ENCODE data around the gene CRYBG1.

The CRYBG1 gene

GRCh38 chr6:106422534-106422933 is 62.0 kb downstream of the CRYBG1 start:
- no peak for TF ChIP-seq SIN3A (IDR thresholded peaks at IDR 0.05; ENCODE audit: borderline replicate concordance, insufficient read depth, low read length)
- no peak for TF ChIP-seq POLR2AphosphoS5 (IDR thresholded peaks at IDR 0.05; ENCODE audit: low read depth, low read length)
- TF ChIP-seq FOXP2 (optimal IDR thresholded peaks at IDR 0.05; ENCODE audit: borderline replicate concordance, extremely low read depth, extremely low read length, insufficient read depth): no peak

- no peak for TF ChIP-seq FOXP2 (optimal IDR thresholded peaks at IDR 0.05; ENCODE audit: borderline replicate concordance, extremely low read depth, extremely low read length, insufficient read depth)
- no peak for TF ChIP-seq REST (IDR thresholded peaks at IDR 0.05; ENCODE audit: insufficient read depth in 1 of 2, low read depth in 2 of 2, low read length in 2 of 2)
- TF ChIP-seq TAF1 (IDR thresholded peaks at IDR 0.05; ENCODE audit: borderline replicate concordance, insufficient read depth, low read length): no peak
- no peak for TF ChIP-seq SIN3A (IDR thresholded peaks at IDR 0.05; ENCODE audit: borderline replicate concordance, insufficient read depth, low read length)
- no peak for TF ChIP-seq POLR2AphosphoS5 (IDR thresholded peaks at IDR 0.05; ENCODE audit: low read depth, low read length)
Observed at GRCh38 chr6:106425382-106425781, 64.9 kb downstream of the CRYBG1 start.

GRCh38 chr6:106426250-106426970 is 65.9 kb downstream of the CRYBG1 start:
- no peak for TF ChIP-seq SIN3A (IDR thresholded peaks at IDR 0.05; ENCODE audit: borderline replicate concordance, insufficient read depth, low read length)
- TF ChIP-seq POLR2AphosphoS5 (IDR thresholded peaks at IDR 0.05; ENCODE audit: low read depth, low read length): no peak
- TF ChIP-seq FOXP2 (optimal IDR thresholded peaks at IDR 0.05; ENCODE audit: borderline replicate concordance, extremely low read depth, extremely low read length, insufficient read depth): no peak
- no peak for TF ChIP-seq TAF1 (IDR thresholded peaks at IDR 0.05; ENCODE audit: borderline replicate concordance, insufficient read depth, low read length)
- TF ChIP-seq REST (IDR thresholded peaks at IDR 0.05; ENCODE audit: insufficient read depth in 1 of 2, low read depth in 2 of 2, low read length in 2 of 2): no peak

- no peak for TF ChIP-seq POLR2AphosphoS5 (IDR thresholded peaks at IDR 0.05; ENCODE audit: low read depth, low read length)
- TF ChIP-seq SIN3A (IDR thresholded peaks at IDR 0.05; ENCODE audit: borderline replicate concordance, insufficient read depth, low read length): no peak
- no peak for TF ChIP-seq FOXP2 (optimal IDR thresholded peaks at IDR 0.05; ENCODE audit: borderline replicate concordance, extremely low read depth, extremely low read length, insufficient read depth)
- TF ChIP-seq TAF1 (IDR thresholded peaks at IDR 0.05; ENCODE audit: borderline replicate concordance, insufficient read depth, low read length): no peak
Observed at GRCh38 chr6:106430466-106430865, 69.9 kb downstream of the CRYBG1 start.

GRCh38 chr6:106431405-106431804 is 70.9 kb downstream of the CRYBG1 start:
- TF ChIP-seq FOXP2 (optimal IDR thresholded peaks at IDR 0.05; ENCODE audit: borderline replicate concordance, extremely low read depth, extremely low read length, insufficient read depth): no peak

- TF ChIP-seq REST (IDR thresholded peaks at IDR 0.05; ENCODE audit: insufficient read depth in 1 of 2, low read depth in 2 of 2, low read length in 2 of 2) (no peak), TAF1 (IDR thresholded peaks at IDR 0.05; ENCODE audit: borderline replicate concordance, insufficient read depth, low read length) (no peak), POLR2AphosphoS5 (IDR thresholded peaks at IDR 0.05; ENCODE audit: low read depth, low read length) (no peak), FOXP2 (optimal IDR thresholded peaks at IDR 0.05; ENCODE audit: borderline replicate concordance, extremely low read depth, extremely low read length, insufficient read depth) (no peak), SIN3A (IDR thresholded peaks at IDR 0.05; ENCODE audit: borderline replicate concordance, insufficient read depth, low read length) (no peak)
Observed at GRCh38 chr6:106431972-106432371, 71.5 kb downstream of the CRYBG1 start.
